Karpas-422 (cell line): ENCODE measurements around the gene ADAP2. TPM values are rescaled to one million over a fixed set of nuclear protein-coding genes. Genes with fewer than 3 reads are reported as not detected.
"Not testable (repeated sequence)": the region's sequence is repeated elsewhere in the genome, so short reads cannot be mapped to it uniquely, and the experiment has no call there.

Source experiments
- DNase-seq: peaks from one replicate; pipeline ENCODE4 v3.0.0-alpha.2; 2015
- H2AFZ ChIP-seq: fragments of 200-600 bp; sonication (generic); 2 replicates; pipeline ENCODE4 v1.6.1; 2014; ENCODE audit warnings: antibody characterized with exemption, low read length, mixed read lengths
- H3K27ac ChIP-seq: fragments of 200-600 bp; sonication (generic); 2 replicates; pipeline ENCODE4 v1.5.1; 2014; ENCODE audit warnings: mild to moderate bottlenecking, low read length, moderate library complexity
- H3K27me3 ChIP-seq: fragments of 200-600 bp; sonication (generic); 2 replicates; pipeline ENCODE4 v1.6.1; 2014; ENCODE audit warnings: low read length, mixed read lengths
- H3K36me3 ChIP-seq: fragments of 200-600 bp; sonication (generic); 2 replicates; pipeline ENCODE4 v1.6.1; 2014; ENCODE audit warnings: low read length, mixed read lengths; ENCODE audit not compliant: insufficient read depth
- H3K4me1 ChIP-seq: fragments of 200-600 bp; sonication (generic); 2 replicates; pipeline ENCODE4 v1.6.1; 2014; ENCODE audit warnings: mild to moderate bottlenecking, low read length, mixed read lengths
- H3K4me2 ChIP-seq: fragments of 200-600 bp; sonication (generic); 2 replicates; pipeline ENCODE4 v1.6.1; 2014; ENCODE audit warnings: low read length, low read depth, mild to moderate bottlenecking; ENCODE audit not compliant: poor library complexity, severe bottlenecking
- H3K4me3 ChIP-seq: fragments of 200-600 bp; sonication (generic); 2 replicates; pipeline ENCODE4 v1.5.1; 2014; ENCODE audit warnings: mild to moderate bottlenecking, antibody characterized with exemption, low read length, mixed read lengths
- H3K79me2 ChIP-seq: fragments of 200-600 bp; sonication (generic); 2 replicates; pipeline ENCODE4 v1.6.1; 2014; ENCODE audit warnings: mild to moderate bottlenecking, low read length, mixed read lengths
- H3K9ac ChIP-seq: fragments of 200-600 bp; sonication (generic); 2 replicates; pipeline ENCODE4 v1.6.0; 2014; ENCODE audit warnings: low read length
- H3K9me2 ChIP-seq: fragments of 200-600 bp; sonication (generic), shearing (Covaris generic); replicated peaks from 2 replicates; pipeline ENCODE4 v1.6.0; 2014; ENCODE audit warnings: mild to moderate bottlenecking, low read length, moderate library complexity; ENCODE audit not compliant: insufficient read depth
- H3K9me3 ChIP-seq: fragments of 300-700, 200-600 bp; sonication (generic); 2 replicates; pipeline ENCODE4 v1.6.1; 2014; ENCODE audit warnings: low read length, mixed read lengths
- H4K20me1 ChIP-seq: fragments of 200-600 bp; sonication (generic); 2 replicates; pipeline ENCODE4 v1.6.1; 2014; ENCODE audit warnings: mild to moderate bottlenecking, antibody characterized with exemption, low read length, low read depth; ENCODE audit not compliant: insufficient read depth
- total RNA-seq: library from RNA; depleted of rRNA; stranded (reverse); fragments of >200 nt; shearing (Covaris generic); gene quantifications from 2 replicates; pipeline ENCODE4 v1.2.3, GENCODE V29; 2014; ENCODE audit warnings: low replicate concordance

The ADAP2 gene
- total RNA-seq, 1 experiment from 2014 or later, result 5.0 TPM

GRCh38 chr17:30969989-30970830 lies 48.5 kb downstream of the ADAP2 start:
- peaks cover 3% of the 10 kb centered on the region; the same call in 1 of the 2 replicates for H3K27me3 ChIP-seq
- H3K27ac ChIP-seq, result peak overlapping the region; percentile 89; the same call in 1 of the 2 replicates
- peak overlapping the region; percentile 83 for H3K9ac ChIP-seq
- peaks cover 14% of the 10 kb centered on the region for H3K36me3 ChIP-seq
- H3K4me3 ChIP-seq, result peak overlapping the region; percentile 73
- H2AFZ ChIP-seq, result peak overlapping the region; percentile 98
- H3K4me1 ChIP-seq, result peaks cover 29% of the 10 kb centered on the region
- peak overlapping the region; percentile 99 for H3K4me2 ChIP-seq
- peak; percentile 70 for DNase-seq
- H4K20me1 ChIP-seq, result no peaks in the 10 kb centered on the region
- H3K9me3 ChIP-seq, result no peaks in the 10 kb centered on the region
- H3K79me2 ChIP-seq, result peaks cover 25% of the 10 kb centered on the region
- H3K9me2 ChIP-seq, result no peaks in the 10 kb centered on the region

GRCh38 chr17:30970831-30971567 lies 49.3 kb downstream of the ADAP2 start, which contains the start of gene RNF135:
Gene RNF135, plus strand, starts transcription at chr17:30971039. Its CDS starts 35 bp downstream, at chr17:30971074.
- no peaks in the 10 kb centered on the region for H4K20me1 ChIP-seq
- H3K9me2 ChIP-seq, result no peaks in the 10 kb centered on the region
- H3K4me3 ChIP-seq, result peak within 1 kb of the TSS; percentile 73
- peaks cover 29% of the 10 kb centered on the region for H3K4me1 ChIP-seq
- H3K79me2 ChIP-seq, result peaks cover 30% of the 10 kb centered on the region
- H3K36me3 ChIP-seq, result peaks cover 15% of the 10 kb centered on the region
- peak within 1 kb of the TSS; percentile 83 for H3K9ac ChIP-seq
- no peaks in the 10 kb centered on the region for H3K9me3 ChIP-seq
- peak within 1 kb of the TSS; percentile 89 for H3K27ac ChIP-seq
- H2AFZ ChIP-seq, result peak within 1 kb of the TSS; percentile 98
- H3K4me2 ChIP-seq, result peak within 1 kb of the TSS; percentile 99
- H3K27me3 ChIP-seq, result peaks cover 3% of the 10 kb centered on the region; the same call in 1 of the 2 replicates
- DNase-seq, result peak; percentile 89

DNA sequence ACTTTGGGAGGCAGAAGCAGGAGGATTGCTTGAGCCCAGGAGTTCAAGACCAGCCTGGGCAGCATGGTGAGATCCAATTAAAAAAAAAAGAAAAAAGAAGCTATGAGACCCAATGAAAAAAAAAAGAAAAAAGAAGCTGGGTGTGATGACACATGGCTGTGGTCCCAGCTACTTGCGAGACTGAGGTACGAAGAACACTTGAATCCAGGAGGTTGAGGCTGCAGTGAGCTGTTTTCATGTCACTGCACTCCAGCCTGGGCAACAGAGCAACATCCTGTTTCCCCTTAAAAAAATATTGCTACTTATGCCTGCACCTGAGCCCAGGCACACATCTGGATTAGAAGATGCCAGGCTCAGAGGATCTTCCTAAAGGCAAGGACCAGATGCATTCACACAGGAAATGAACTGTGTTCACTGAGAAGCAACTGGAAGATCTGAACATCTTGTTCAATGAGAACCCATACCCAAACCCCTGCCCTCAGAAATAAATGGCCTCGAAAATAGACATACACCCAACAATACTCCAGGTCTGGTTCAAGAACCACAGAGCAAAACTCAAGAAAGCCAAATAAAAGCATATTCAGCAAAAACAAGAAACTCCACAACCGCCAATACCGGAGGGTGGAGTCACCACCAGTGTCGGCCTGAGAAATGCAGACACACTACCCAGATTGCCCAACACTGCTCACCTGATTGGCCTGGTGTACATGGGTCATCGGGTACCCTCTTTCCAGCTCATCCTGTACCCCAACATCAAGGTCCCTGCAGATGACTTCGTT lies 53.5 kb downstream of the ADAP2 start:
- no peaks in the 10 kb centered on the region for H3K9me2 ChIP-seq
- DNase-seq, result no peak
- H3K4me1 ChIP-seq, result peaks cover 12% of the 10 kb centered on the region
- no peak overlapping the region for H2AFZ ChIP-seq
- no peak overlapping the region for H3K27ac ChIP-seq
- H3K9ac ChIP-seq, result no peak overlapping the region
- H3K4me2 ChIP-seq, result no peak overlapping the region
- no peaks in the 10 kb centered on the region for H3K9me3 ChIP-seq
- no peaks in the 10 kb centered on the region for H4K20me1 ChIP-seq
- peaks cover 50% of the 10 kb centered on the region for H3K79me2 ChIP-seq
- peaks cover 15% of the 10 kb centered on the region for H3K36me3 ChIP-seq
- no peaks in the 10 kb centered on the region for H3K27me3 ChIP-seq
- no peak overlapping the region for H3K4me3 ChIP-seq

DNA sequence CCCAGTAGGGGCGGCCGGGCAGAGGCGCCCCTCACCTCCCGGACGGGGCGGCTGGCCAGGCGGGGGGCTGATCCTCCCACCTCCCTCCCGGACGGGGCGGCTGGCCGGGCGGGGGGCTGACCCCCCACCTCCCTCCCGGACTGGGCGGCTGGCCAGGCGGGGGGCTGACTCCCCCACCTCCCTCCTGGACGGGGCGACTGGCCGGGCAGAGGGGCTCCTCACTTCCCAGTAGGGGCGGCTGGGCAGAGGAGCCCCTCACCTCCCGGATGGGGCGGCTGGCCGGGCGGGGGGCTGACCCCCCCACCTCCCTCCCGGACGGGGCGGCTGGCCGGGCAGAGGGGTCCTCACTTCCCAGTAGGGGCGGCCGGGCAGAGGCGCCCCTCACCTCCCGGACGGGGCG lies 58.2 kb downstream of the ADAP2 start:
- not testable (repeated sequence) for H3K36me3 ChIP-seq, H3K4me3 ChIP-seq, H3K27ac ChIP-seq, H3K9ac ChIP-seq, H3K4me2 ChIP-seq, H3K4me1 ChIP-seq, H4K20me1 ChIP-seq, H3K9me3 ChIP-seq, H2AFZ ChIP-seq, H3K9me2 ChIP-seq, DNase-seq, H3K27me3 ChIP-seq
- peaks cover 59% of the 10 kb centered on the region for H3K79me2 ChIP-seq

- H3K9me2 ChIP-seq, result no peaks in the 10 kb centered on the region
- no peak overlapping the region for H3K9ac ChIP-seq
- peaks cover 53% of the 10 kb centered on the region for H3K79me2 ChIP-seq
- peaks cover 19% of the 10 kb centered on the region; the same call in 1 of the 2 replicates for H3K36me3 ChIP-seq
- no peaks in the 10 kb centered on the region for H3K27me3 ChIP-seq
- no peak overlapping the region for H3K4me3 ChIP-seq
- H4K20me1 ChIP-seq, result no peaks in the 10 kb centered on the region
- H3K4me2 ChIP-seq, result no peak overlapping the region
- no peak overlapping the region for H2AFZ ChIP-seq
- H3K4me1 ChIP-seq, result peaks cover 9% of the 10 kb centered on the region
- H3K27ac ChIP-seq, result no peak overlapping the region
- no peak for DNase-seq
- no peaks in the 10 kb centered on the region for H3K9me3 ChIP-seq
Observed at GRCh38 chr17:30981531-30982519, 60.1 kb downstream of the ADAP2 start.

GRCh38 chr17:30982855-30983254 lies 61.1 kb downstream of the ADAP2 start:
- Histone ChIP-seq H3K27me3 (no peaks in the 10 kb centered on the region), H4K20me1 (no peaks in the 10 kb centered on the region), H3K27ac (no peak overlapping the region), H3K36me3 (peaks cover 20% of the 10 kb centered on the region; the same call in 1 of the 2 replicates), H3K4me3 (no peak overlapping the region), H3K9me3 (no peaks in the 10 kb centered on the region), H3K4me2 (no peak overlapping the region), H3K79me2 (peaks cover 50% of the 10 kb centered on the region), H3K9ac (no peak overlapping the region), H2AFZ (no peak overlapping the region), H3K9me2 (no peaks in the 10 kb centered on the region), H3K4me1 (peaks cover 9% of the 10 kb centered on the region)
- DNase-seq, result no peak

- peaks cover 25% of the 10 kb centered on the region; the same call in 1 of the 2 replicates for H3K36me3 ChIP-seq
- H3K27me3 ChIP-seq, result no peaks in the 10 kb centered on the region
- H3K9me3 ChIP-seq, result no peaks in the 10 kb centered on the region
Observed at GRCh38 chr17:30990458-30990857, 68.7 kb downstream of the ADAP2 start.

More at GRCh38 chr17:30990458-30990857, 68.7 kb downstream of the ADAP2 start:
- Histone ChIP-seq H4K20me1 (no peaks in the 10 kb centered on the region), H3K4me3 (no peak overlapping the region), H3K4me2 (no peak overlapping the region), H3K27ac (no peak overlapping the region), H3K9me2 (no peaks in the 10 kb centered on the region), H3K79me2 (peaks cover 23% of the 10 kb centered on the region), H3K9ac (no peak overlapping the region), H3K4me1 (no peaks in the 10 kb centered on the region), H2AFZ (no peak overlapping the region)
- DNase-seq, result no peak
